Osteoblast (primary cell): ENCODE results near the gene CEL. TPM values are rescaled to one million over a fixed set of nuclear protein-coding genes. Genes with fewer than 3 reads are reported as not detected.
A peak's percentile ranks its signal among the peaks of the same experiment; 100 is the strongest.
"Not testable (repeated sequence)": the region's sequence is repeated elsewhere in the genome, so short reads cannot be mapped to it uniquely, and the experiment has no call there.

Source experiments
- DNase-seq: peaks from one replicate; pipeline ENCODE4 v3.0.0; 2011; ENCODE audit warnings: low spot score, mixed read lengths; ENCODE audit not compliant: insufficient read length; ENCODE audit errors: missing footprints
- H2AFZ ChIP-seq: 2 replicates; pipeline ENCODE4 v1.6.0; 2011; ENCODE audit warnings: mild to moderate bottlenecking, low read length
- H3K27ac ChIP-seq: 2 replicates; pipeline ENCODE4 v1.5.1; 2011; ENCODE audit warnings: mild to moderate bottlenecking, low read depth, low read length, moderate library complexity
- H3K27me3 ChIP-seq: 2 replicates; pipeline ENCODE4 v1.6.0; 2012; ENCODE audit warnings: mild to moderate bottlenecking, control low read depth, inconsistent platforms, low read length, moderate library complexity; ENCODE audit not compliant: insufficient read depth
- H3K36me3 ChIP-seq: 2 replicates; pipeline ENCODE4 v1.5.1; 2011; ENCODE audit warnings: mild to moderate bottlenecking, low read length, control low read depth, moderate library complexity; ENCODE audit not compliant: insufficient read depth
- H3K4me1 ChIP-seq: 2 replicates; pipeline ENCODE4 v1.5.1; 2011; ENCODE audit warnings: mild to moderate bottlenecking, low read length, control low read depth, moderate library complexity; ENCODE audit not compliant: insufficient read depth
- H3K4me2 ChIP-seq: 2 replicates; pipeline ENCODE4 v1.6.0; 2011; ENCODE audit warnings: mild to moderate bottlenecking, low read length; ENCODE audit not compliant: insufficient read depth
- H3K4me3 ChIP-seq: fragments of 200-600 bp; sonication (generic); 3 replicates; pipeline ENCODE4 v1.5.1; 2012; ENCODE audit warnings: mild to moderate bottlenecking, low read length, inconsistent platforms; ENCODE audit not compliant: insufficient read depth
- H3K79me2 ChIP-seq: 2 replicates; pipeline ENCODE4 v1.6.0; 2012; ENCODE audit warnings: mild to moderate bottlenecking, low read length, control low read depth, inconsistent platforms; ENCODE audit not compliant: insufficient read depth
- H3K9me3 ChIP-seq: 2 replicates; pipeline ENCODE4 v1.5.1; 2011; ENCODE audit warnings: low read depth, low read length, control low read depth
- H4K20me1 ChIP-seq: 2 replicates; pipeline ENCODE4 v1.6.0; 2012; ENCODE audit warnings: mild to moderate bottlenecking, low read length, control low read depth; ENCODE audit not compliant: insufficient read depth
- total RNA-seq: library from RNA; depleted of rRNA; stranded (reverse); fragments of >200 nt; gene quantifications from 2 replicates; pipeline ENCODE4 v1.2.3, GENCODE V29; 2012
- TF ChIP-seq, protein P1 (sequence below): IDR thresholded peaks from 2 replicates; pipeline ENCODE4 v1.5.1; 2011; ENCODE audit warnings: mild to moderate bottlenecking, low read depth, low read length, moderate library complexity; ENCODE audit errors: extremely low read depth

The CEL gene
- total RNA-seq, 1 donor, result not detected

DNA sequence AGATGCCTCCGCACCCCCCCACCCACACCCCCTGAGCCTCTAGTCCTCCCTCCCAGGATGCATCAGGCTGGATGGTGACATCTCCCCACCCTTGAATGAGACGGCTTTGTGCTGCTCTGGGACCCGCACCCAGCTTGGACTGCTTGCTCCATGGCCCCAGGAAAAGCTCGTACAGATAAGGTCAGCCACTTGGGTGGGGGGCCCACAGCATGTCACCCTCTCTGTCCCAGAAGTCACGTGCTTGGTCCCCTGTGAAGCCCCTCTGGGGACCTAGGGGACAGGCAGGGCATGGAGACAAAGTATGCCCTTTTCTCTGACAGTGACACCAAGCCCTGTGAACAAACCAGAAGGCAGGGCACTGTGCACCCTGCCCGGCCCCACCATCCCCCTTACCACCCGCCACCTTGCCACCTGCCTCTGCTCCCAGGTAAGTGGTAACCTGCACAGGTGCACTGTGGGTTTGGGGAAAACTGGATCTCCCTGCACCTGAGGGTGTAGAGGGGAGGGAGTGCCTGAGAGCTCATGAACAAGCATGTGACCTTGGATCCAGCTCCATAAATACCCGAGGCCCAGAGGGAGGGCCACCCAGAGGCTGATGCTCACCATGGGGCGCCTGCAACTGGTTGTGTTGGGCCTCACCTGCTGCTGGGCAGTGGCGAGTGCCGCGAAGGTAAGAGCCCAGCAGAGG lies 20.3 kb downstream of the CEL start:
- not testable (repeated sequence) for H3K4me3 ChIP-seq, H3K9me3 ChIP-seq, DNase-seq, H3K36me3 ChIP-seq, H3K4me2 ChIP-seq, H3K27ac ChIP-seq, H3K79me2 ChIP-seq, H2AFZ ChIP-seq, H4K20me1 ChIP-seq, H3K4me1 ChIP-seq
- H3K27me3 ChIP-seq, result peaks cover 38% of the 10 kb centered on the region

DNA sequence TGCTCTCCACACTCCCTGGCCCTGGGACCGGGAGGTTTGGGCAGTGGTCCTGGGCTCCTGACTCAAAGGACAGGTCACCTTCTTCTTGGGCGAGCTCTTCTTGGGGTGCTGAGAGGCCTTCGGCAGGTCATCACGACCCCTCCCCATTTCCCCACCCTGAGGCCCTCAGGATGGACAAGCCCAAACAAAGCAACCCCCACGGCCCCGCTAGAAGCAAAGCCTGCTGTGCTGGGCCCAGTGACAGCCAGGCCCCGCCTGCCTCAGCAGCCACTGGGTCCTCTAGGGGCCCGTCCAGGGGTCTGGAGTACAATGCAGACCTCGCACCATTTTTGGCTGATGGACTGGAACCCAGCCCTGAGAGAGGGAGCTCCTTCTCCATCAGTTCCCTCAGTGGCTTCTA lies 21.9 kb downstream of the CEL start:
- H3K27ac ChIP-seq, H3K4me3 ChIP-seq, H4K20me1 ChIP-seq, H3K79me2 ChIP-seq, H3K4me1 ChIP-seq, H2AFZ ChIP-seq, H3K9me3 ChIP-seq, H3K4me2 ChIP-seq, DNase-seq, H3K36me3 ChIP-seq: not testable (repeated sequence)
- peaks cover 23% of the 10 kb centered on the region for H3K27me3 ChIP-seq

DNA sequence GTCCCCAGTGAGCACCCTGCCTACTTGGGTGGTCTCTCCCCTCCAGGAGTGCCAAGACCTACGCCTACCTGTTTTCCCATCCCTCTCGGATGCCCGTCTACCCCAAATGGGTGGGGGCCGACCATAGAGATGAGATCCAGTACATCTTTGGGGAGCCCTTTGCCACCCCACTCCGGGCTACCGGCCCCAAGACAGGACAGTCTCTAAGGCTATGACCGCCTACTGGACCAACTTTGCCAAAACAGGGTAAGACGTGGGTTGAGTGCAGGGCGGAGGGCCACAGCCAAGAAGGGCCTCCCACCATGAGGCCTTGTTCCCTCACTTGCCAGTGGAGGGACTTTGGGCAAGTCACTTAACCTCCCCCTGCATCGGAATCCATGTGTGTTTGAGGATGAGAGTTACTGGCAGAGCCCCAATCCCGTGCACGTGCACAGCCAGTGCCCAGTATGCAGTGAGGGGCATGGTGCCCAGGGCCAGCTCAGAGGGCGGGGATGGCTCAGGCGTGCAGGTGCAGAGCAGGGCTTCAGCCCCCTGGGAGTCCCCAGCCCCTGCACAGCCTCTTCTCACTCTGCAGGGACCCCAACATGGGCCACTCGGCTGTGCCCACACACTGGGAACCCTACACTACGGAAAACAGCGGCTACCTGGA lies 24.6 kb downstream of the CEL start:
- H3K79me2 ChIP-seq, H3K27me3 ChIP-seq, H2AFZ ChIP-seq, H3K27ac ChIP-seq, H3K36me3 ChIP-seq, DNase-seq, H3K9me3 ChIP-seq, H3K4me2 ChIP-seq, H3K4me3 ChIP-seq, H3K4me1 ChIP-seq, H4K20me1 ChIP-seq: not testable (repeated sequence)

DNA sequence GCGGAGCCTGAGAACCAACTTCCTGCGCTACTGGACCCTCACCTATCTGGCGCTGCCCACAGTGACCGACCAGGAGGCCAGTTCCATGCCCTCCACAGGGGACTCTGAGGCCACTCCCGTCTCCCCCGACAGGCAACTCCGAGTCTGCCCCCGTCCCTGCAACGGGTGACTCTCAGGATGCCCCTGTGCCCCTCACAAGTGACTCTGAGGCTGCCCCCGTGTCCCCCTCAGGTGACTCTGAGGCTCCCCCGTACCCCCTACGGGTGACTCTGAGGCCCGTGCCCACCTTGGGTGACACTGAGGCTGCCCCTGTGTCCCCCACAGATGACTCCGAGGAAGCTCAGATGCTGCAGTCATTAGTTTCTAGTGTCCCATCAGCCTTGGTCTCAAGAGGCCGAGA lies 25.1 kb downstream of the CEL start:
- TF ChIP-seq, protein P1, sequence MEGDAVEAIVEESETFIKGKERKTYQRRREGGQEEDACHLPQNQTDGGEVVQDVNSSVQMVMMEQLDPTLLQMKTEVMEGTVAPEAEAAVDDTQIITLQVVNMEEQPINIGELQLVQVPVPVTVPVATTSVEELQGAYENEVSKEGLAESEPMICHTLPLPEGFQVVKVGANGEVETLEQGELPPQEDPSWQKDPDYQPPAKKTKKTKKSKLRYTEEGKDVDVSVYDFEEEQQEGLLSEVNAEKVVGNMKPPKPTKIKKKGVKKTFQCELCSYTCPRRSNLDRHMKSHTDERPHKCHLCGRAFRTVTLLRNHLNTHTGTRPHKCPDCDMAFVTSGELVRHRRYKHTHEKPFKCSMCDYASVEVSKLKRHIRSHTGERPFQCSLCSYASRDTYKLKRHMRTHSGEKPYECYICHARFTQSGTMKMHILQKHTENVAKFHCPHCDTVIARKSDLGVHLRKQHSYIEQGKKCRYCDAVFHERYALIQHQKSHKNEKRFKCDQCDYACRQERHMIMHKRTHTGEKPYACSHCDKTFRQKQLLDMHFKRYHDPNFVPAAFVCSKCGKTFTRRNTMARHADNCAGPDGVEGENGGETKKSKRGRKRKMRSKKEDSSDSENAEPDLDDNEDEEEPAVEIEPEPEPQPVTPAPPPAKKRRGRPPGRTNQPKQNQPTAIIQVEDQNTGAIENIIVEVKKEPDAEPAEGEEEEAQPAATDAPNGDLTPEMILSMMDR, result no peak
- no peaks in the 10 kb centered on the region for H3K79me2 ChIP-seq
- H4K20me1 ChIP-seq, result no peaks in the 10 kb centered on the region
- no peaks in the 10 kb centered on the region for H3K27me3 ChIP-seq
- no peak for DNase-seq
- no peak overlapping the region for H2AFZ ChIP-seq
- H3K9me3 ChIP-seq, result no peaks in the 10 kb centered on the region
- no peak overlapping the region for H3K4me2 ChIP-seq
- H3K4me1 ChIP-seq, result no peaks in the 10 kb centered on the region
- no peak overlapping the region for H3K27ac ChIP-seq
- H3K36me3 ChIP-seq, result no peaks in the 10 kb centered on the region
- H3K4me3 ChIP-seq, result no peak overlapping the region

DNA sequence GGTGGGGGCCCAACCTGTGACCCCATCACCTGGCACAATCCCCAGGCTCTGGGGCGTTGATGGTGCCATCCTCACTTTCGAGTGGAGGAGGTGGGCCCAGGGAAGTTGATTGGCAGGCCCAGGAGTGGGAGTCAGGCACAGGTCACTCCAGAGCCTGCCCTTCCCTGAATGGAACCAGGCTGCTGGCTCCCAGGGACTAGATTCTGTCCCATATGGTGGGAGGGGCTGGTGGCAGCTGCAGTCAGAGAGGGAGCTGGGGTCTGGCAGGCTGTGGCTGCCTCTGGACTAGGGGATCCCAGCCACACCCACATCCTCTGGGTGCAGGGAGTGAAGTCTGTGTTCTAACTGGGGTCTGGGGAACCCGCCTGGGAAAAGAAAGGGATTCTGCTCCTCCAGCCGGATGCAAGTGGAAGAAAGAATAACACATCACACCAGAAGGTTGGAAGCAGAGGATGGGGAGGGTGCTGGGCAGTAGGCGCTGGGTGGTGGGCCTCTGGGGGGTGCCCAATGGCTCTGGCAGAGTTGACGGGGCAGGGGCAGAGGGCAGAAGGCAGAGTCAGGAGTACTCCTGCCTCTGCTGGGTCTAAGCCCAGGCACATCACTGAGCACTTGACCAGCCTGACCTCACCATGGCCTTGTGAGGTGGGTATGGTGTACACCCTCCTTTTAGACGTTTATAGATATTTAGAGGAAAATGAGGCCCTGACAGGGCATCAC lies 25.8 kb downstream of the CEL start:
- no peak overlapping the region for H2AFZ ChIP-seq
- H3K9me3 ChIP-seq, result no peaks in the 10 kb centered on the region
- no peak overlapping the region for H3K4me3 ChIP-seq
- H3K27me3 ChIP-seq, result no peaks in the 10 kb centered on the region
- H3K4me1 ChIP-seq, result no peaks in the 10 kb centered on the region
- no peaks in the 10 kb centered on the region for H3K36me3 ChIP-seq
- no peaks in the 10 kb centered on the region for H4K20me1 ChIP-seq
- peak; percentile 67 for DNase-seq
- TF ChIP-seq, protein P1, result no peak
- no peaks in the 10 kb centered on the region for H3K79me2 ChIP-seq
- H3K27ac ChIP-seq, result no peak overlapping the region
- no peak overlapping the region for H3K4me2 ChIP-seq
